ENCODE measurements around the gene FGFR3. TPM values are rescaled to one million over a fixed set of nuclear protein-coding genes. Genes with fewer than 3 reads are reported as not detected.
A peak's percentile ranks its signal among the peaks of the same experiment; 100 is the strongest.

FGFR3 gene
- total and polyA plus RNA-seq, 2 of the 8 experiments (the other 6 are each of a cell fraction or from before 2014, with no cell fraction given): 9.0 to 19.5 TPM

- TF ChIP-seq, protein P1, sequence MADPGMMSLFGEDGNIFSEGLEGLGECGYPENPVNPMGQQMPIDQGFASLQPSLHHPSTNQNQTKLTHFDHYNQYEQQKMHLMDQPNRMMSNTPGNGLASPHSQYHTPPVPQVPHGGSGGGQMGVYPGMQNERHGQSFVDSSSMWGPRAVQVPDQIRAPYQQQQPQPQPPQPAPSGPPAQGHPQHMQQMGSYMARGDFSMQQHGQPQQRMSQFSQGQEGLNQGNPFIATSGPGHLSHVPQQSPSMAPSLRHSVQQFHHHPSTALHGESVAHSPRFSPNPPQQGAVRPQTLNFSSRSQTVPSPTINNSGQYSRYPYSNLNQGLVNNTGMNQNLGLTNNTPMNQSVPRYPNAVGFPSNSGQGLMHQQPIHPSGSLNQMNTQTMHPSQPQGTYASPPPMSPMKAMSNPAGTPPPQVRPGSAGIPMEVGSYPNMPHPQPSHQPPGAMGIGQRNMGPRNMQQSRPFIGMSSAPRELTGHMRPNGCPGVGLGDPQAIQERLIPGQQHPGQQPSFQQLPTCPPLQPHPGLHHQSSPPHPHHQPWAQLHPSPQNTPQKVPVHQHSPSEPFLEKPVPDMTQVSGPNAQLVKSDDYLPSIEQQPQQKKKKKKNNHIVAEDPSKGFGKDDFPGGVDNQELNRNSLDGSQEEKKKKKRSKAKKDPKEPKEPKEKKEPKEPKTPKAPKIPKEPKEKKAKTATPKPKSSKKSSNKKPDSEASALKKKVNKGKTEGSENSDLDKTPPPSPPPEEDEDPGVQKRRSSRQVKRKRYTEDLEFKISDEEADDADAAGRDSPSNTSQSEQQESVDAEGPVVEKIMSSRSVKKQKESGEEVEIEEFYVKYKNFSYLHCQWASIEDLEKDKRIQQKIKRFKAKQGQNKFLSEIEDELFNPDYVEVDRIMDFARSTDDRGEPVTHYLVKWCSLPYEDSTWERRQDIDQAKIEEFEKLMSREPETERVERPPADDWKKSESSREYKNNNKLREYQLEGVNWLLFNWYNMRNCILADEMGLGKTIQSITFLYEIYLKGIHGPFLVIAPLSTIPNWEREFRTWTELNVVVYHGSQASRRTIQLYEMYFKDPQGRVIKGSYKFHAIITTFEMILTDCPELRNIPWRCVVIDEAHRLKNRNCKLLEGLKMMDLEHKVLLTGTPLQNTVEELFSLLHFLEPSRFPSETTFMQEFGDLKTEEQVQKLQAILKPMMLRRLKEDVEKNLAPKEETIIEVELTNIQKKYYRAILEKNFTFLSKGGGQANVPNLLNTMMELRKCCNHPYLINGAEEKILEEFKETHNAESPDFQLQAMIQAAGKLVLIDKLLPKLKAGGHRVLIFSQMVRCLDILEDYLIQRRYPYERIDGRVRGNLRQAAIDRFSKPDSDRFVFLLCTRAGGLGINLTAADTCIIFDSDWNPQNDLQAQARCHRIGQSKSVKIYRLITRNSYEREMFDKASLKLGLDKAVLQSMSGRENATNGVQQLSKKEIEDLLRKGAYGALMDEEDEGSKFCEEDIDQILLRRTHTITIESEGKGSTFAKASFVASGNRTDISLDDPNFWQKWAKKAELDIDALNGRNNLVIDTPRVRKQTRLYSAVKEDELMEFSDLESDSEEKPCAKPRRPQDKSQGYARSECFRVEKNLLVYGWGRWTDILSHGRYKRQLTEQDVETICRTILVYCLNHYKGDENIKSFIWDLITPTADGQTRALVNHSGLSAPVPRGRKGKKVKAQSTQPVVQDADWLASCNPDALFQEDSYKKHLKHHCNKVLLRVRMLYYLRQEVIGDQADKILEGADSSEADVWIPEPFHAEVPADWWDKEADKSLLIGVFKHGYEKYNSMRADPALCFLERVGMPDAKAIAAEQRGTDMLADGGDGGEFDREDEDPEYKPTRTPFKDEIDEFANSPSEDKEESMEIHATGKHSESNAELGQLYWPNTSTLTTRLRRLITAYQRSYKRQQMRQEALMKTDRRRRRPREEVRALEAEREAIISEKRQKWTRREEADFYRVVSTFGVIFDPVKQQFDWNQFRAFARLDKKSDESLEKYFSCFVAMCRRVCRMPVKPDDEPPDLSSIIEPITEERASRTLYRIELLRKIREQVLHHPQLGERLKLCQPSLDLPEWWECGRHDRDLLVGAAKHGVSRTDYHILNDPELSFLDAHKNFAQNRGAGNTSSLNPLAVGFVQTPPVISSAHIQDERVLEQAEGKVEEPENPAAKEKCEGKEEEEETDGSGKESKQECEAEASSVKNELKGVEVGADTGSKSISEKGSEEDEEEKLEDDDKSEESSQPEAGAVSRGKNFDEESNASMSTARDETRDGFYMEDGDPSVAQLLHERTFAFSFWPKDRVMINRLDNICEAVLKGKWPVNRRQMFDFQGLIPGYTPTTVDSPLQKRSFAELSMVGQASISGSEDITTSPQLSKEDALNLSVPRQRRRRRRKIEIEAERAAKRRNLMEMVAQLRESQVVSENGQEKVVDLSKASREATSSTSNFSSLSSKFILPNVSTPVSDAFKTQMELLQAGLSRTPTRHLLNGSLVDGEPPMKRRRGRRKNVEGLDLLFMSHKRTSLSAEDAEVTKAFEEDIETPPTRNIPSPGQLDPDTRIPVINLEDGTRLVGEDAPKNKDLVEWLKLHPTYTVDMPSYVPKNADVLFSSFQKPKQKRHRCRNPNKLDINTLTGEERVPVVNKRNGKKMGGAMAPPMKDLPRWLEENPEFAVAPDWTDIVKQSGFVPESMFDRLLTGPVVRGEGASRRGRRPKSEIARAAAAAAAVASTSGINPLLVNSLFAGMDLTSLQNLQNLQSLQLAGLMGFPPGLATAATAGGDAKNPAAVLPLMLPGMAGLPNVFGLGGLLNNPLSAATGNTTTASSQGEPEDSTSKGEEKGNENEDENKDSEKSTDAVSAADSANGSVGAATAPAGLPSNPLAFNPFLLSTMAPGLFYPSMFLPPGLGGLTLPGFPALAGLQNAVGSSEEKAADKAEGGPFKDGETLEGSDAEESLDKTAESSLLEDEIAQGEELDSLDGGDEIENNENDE (IDR thresholded peaks at IDR 0.05; ENCODE audit: insufficient replicate concordance, low read length): no peak
- TF ChIP-seq POLR2A (IDR thresholded peaks at IDR 0.05; ENCODE audit: control extremely low read depth in 1 of 2, low read depth in 2 of 2, low read length in 2 of 2) (peak in 1 of 2 experiments; percentile 59; a peak in 1 of 3 replicates), ASH2L (IDR thresholded peaks at IDR 0.05; ENCODE audit: low read length) (peak; percentile 83), BCL11A (IDR thresholded peaks at IDR 0.05; ENCODE audit: low read depth in 2 of 2, low read length in 2 of 2) (no peak), SIN3A (conservative IDR thresholded peaks at IDR 0.05 in 1 of 2, IDR thresholded peaks at IDR 0.05 in 1 of 2; ENCODE audit: low read depth in 1 of 2, low read length in 2 of 2) (peak in 1 of 2 experiments; percentile 50; a peak in 2 of 4 replicates), POU5F1 (IDR thresholded peaks at IDR 0.05; ENCODE audit: low read depth, low read length) (no peak), CTCF (IDR thresholded peaks at IDR 0.05; ENCODE audit: control extremely low read depth in 1 of 3, insufficient read depth in 1 of 3, low read depth in 1 of 3, low read length in 3 of 3) (peak in 1 of 3 experiments; percentile 5; a peak in 1 of 4 replicates)
Measured at GRCh38 chr4:1856071-1856942, 63.2 kb downstream of the FGFR3 start, which contains the start of gene LETM1 (continued).

Measured in H1 (cell line).